PC-3 (cell line): ENCODE results near the gene CACNA1E. TPM values are rescaled to one million over a fixed set of nuclear protein-coding genes. Genes with fewer than 3 reads are reported as not detected.

Source experiments
- ATAC-seq: fragments of 200-7000 bp; cut with Tn5 transposase; 2 replicates; pipeline ENCODE4 v1.9.1; 2020; ENCODE audit warnings: mild to moderate bottlenecking, moderate library complexity
- BruUV-seq: library from RNA; stranded (reverse); fragments of 400-500 nt; replicated peaks from 2 replicates; lab custom pipeline; 2021; lab: Mats Ljungman, UMichigan
- CTCF ChIA-PET: fragments of 300-600 bp; sonication (Branson Sonifier 250); formaldehyde crosslinking; loops from one replicate; lab custom pipeline; 2022; ENCODE audit warnings: antibody characterized with exemption; lab: Charles Lee
- POLR2A ChIA-PET: fragments of 300-600 bp; sonication (Branson Sonifier 250); formaldehyde crosslinking; loops from one replicate; lab custom pipeline; 2022; ENCODE audit warnings: antibody characterized with exemption; ENCODE audit not compliant: unreplicated experiment; lab: Charles Lee
- DNase-seq: peaks from one replicate; pipeline ENCODE4 v3.0.0-alpha.2; 2015
- H2AFZ ChIP-seq: fragments of 300-600 bp; sonication (generic); 2 replicates; pipeline ENCODE4 v1.6.0; 2016; ENCODE audit warnings: antibody characterized with exemption, low read length
- H3F3A ChIP-seq: fragments of 300-600 bp; sonication (generic); one replicate; pipeline ENCODE4 v1.6.0; 2017; ENCODE audit warnings: antibody characterized with exemption, low read length, control low read depth, mild to moderate bottlenecking; ENCODE audit not compliant: unreplicated experiment
- H3K27ac ChIP-seq: fragments of 300-600 bp; sonication (generic); 2 replicates; pipeline ENCODE4 v1.5.1; 2016; ENCODE audit warnings: mild to moderate bottlenecking, low read length
- H3K27me3 ChIP-seq: fragments of 300-600 bp; sonication (generic); 2 replicates; pipeline ENCODE4 v1.6.1; 2016; ENCODE audit warnings: low read length, mixed read lengths
- H3K36me3 ChIP-seq: fragments of 300-600 bp; sonication (generic); 2 replicates; pipeline ENCODE4 v1.6.1; 2016; ENCODE audit warnings: low read depth, mixed run types, low read length, mixed read lengths
- H3K4me1 ChIP-seq: fragments of 300-600 bp; sonication (generic); 2 replicates; pipeline ENCODE4 v1.5.1; 2016; ENCODE audit warnings: low read length; ENCODE audit not compliant: insufficient read depth
- H3K4me2 ChIP-seq: fragments of 300-600 bp; sonication (generic); 2 replicates; pipeline ENCODE4 v1.6.0; 2016; ENCODE audit warnings: low read length
- H3K4me3 ChIP-seq: fragments of 300-600 bp; sonication (generic); 2 replicates; pipeline ENCODE4 v1.5.1; 2016; ENCODE audit warnings: mild to moderate bottlenecking, low read length, mixed read lengths
- H3K79me2 ChIP-seq: fragments of 300-600 bp; sonication (generic); 2 replicates; pipeline ENCODE4 v1.6.1; 2017; ENCODE audit warnings: low read length, mixed read lengths
- H3K9ac ChIP-seq: fragments of 300-600 bp; sonication (generic); 2 replicates; pipeline ENCODE4 v1.6.0; 2016; ENCODE audit warnings: mild to moderate bottlenecking, low read length
- H3K9me2 ChIP-seq: fragments of 300-600 bp; sonication (generic); replicated peaks from 2 replicates; pipeline ENCODE4 v1.6.1; 2016; ENCODE audit warnings: mixed run types, low read length, mixed read lengths
- H3K9me3 ChIP-seq: fragments of 300-600 bp; sonication (generic); 2 replicates; pipeline ENCODE4 v1.6.1; 2016; ENCODE audit warnings: low read length, mixed read lengths
- H4K20me1 ChIP-seq: fragments of 300-600 bp; sonication (generic); 2 replicates; pipeline ENCODE4 v1.6.1; 2016; ENCODE audit warnings: low read length, mixed read lengths
- EZH2 ChIP-seq: fragments of 300-600 bp; sonication (generic); IDR thresholded peaks from one replicate; pipeline ENCODE4 v1.6.1; 2017; ENCODE audit warnings: antibody characterized with exemption, mild to moderate bottlenecking, low read length; ENCODE audit not compliant: unreplicated experiment
- EZH2phosphoT487 ChIP-seq: fragments of 300-600 bp; sonication (generic); IDR thresholded peaks from 2 replicates; pipeline ENCODE4 v1.6.1; 2018; ENCODE audit warnings: mild to moderate bottlenecking, antibody characterized with exemption, low read length, borderline replicate concordance
- intact Hi-C: fragments of 100-400 bp; cut with micrococcal nuclease; formaldehyde crosslinking; loops from 2 replicates; pipeline ENCODE4 v1.9.0; 2023
- total RNA-seq: library from RNA; depleted of rRNA; stranded (reverse); fragments of >200 nt; gene quantifications from 2 replicates; pipeline ENCODE4 v1.2.3, GENCODE V29; 2014
- TF ChIP-seq, protein P1 (sequence below): fragments of 300-600 bp; sonication (generic); conservative IDR thresholded peaks from 2 replicates; pipeline ENCODE4 v1.5.1; 2017; ENCODE audit warnings: antibody characterized with exemption, low read depth, mild to moderate bottlenecking, low read length

Gene CACNA1E
- total RNA-seq, 1 experiment from 2014 or later = not detected

DNA sequence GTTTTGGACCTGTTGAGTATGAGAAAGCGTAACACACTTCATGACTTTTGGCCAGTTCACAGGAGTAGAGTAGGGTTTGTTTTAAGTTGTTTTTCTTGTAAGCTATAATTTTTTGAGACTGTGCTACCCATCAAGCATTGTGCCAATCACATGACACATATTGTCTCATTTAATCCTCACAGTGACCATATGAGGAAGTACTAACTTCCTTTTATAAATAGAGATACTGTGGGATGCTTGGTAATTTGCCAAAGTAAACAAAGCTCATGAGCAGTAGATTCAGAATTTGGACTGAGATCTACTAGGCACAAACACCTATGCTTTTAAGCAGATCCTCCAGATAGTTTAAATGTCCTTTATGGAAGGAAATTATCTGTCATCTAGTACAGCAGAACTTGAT lies 178.3 kb downstream of the CACNA1E start:
- H3K4me2 ChIP-seq = no peak overlapping the region
- intact Hi-C loops = no loop called here
- no TSS peak for BruUV-seq
- no peak overlapping the region for H2AFZ ChIP-seq
- no peaks in the 10 kb centered on the region for H3F3A ChIP-seq
- DNase-seq (no peak), ATAC-seq (no peak)
- no peak overlapping the region for H3K9ac ChIP-seq
- H3K79me2 ChIP-seq = no peaks in the 10 kb centered on the region
- H3K9me3 ChIP-seq = no peaks in the 10 kb centered on the region
- H4K20me1 ChIP-seq = no peaks in the 10 kb centered on the region
- TF ChIP-seq EZH2phosphoT487 (no peak), EZH2 (no peak)
- TF ChIP-seq, protein P1, sequence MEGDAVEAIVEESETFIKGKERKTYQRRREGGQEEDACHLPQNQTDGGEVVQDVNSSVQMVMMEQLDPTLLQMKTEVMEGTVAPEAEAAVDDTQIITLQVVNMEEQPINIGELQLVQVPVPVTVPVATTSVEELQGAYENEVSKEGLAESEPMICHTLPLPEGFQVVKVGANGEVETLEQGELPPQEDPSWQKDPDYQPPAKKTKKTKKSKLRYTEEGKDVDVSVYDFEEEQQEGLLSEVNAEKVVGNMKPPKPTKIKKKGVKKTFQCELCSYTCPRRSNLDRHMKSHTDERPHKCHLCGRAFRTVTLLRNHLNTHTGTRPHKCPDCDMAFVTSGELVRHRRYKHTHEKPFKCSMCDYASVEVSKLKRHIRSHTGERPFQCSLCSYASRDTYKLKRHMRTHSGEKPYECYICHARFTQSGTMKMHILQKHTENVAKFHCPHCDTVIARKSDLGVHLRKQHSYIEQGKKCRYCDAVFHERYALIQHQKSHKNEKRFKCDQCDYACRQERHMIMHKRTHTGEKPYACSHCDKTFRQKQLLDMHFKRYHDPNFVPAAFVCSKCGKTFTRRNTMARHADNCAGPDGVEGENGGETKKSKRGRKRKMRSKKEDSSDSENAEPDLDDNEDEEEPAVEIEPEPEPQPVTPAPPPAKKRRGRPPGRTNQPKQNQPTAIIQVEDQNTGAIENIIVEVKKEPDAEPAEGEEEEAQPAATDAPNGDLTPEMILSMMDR = no peak
- CTCF ChIA-PET = no interaction called here
- no peaks in the 10 kb centered on the region for H3K27me3 ChIP-seq
- POLR2A ChIA-PET = no interaction called here
- H3K27ac ChIP-seq = no peak overlapping the region
- no peak overlapping the region for H3K4me3 ChIP-seq
- no peaks in the 10 kb centered on the region for H3K36me3 ChIP-seq
- no peaks in the 10 kb centered on the region for H3K9me2 ChIP-seq
- H3K4me1 ChIP-seq = no peaks in the 10 kb centered on the region

DNA sequence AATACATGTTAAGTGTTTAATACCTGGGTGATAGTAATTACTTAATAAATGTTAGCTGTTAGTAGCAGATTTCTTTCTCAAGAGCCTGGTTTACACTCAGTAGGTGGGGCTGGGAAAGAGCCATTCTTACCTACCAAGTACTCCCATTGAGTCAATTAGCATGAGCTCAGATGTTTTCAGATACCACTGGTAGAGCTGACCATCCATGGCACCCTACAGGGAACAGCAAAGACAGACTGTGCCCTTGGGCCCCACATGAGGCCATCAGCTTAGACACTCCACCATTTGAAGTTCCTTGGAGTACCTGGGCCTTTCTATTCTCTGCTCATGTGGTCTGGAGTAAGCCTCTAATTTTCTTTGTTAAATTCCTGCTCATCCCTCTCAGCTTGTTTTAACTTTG lies 179.3 kb downstream of the CACNA1E start:
- H2AFZ ChIP-seq = no peak overlapping the region
- H3K4me2 ChIP-seq = no peak overlapping the region
- ChIA-PET POLR2A (no interaction called here), CTCF (no interaction called here)
- no peak for DNase-seq
- no peak for ATAC-seq
- H3K36me3 ChIP-seq = no peaks in the 10 kb centered on the region
- no peaks in the 10 kb centered on the region for H3F3A ChIP-seq
- H3K4me1 ChIP-seq = no peaks in the 10 kb centered on the region
- H3K9me2 ChIP-seq = no peaks in the 10 kb centered on the region
- no peak overlapping the region for H3K9ac ChIP-seq
- no peaks in the 10 kb centered on the region for H4K20me1 ChIP-seq
- no peak overlapping the region for H3K4me3 ChIP-seq
- TF ChIP-seq, protein P1 = no peak
- TF ChIP-seq EZH2phosphoT487 = no peak
- TF ChIP-seq EZH2 = no peak
- no peak overlapping the region for H3K27ac ChIP-seq
- H3K9me3 ChIP-seq = no peaks in the 10 kb centered on the region
- no peaks in the 10 kb centered on the region for H3K27me3 ChIP-seq
- BruUV-seq = no TSS peak
- H3K79me2 ChIP-seq = no peaks in the 10 kb centered on the region
- intact Hi-C loops = no loop called here

DNA sequence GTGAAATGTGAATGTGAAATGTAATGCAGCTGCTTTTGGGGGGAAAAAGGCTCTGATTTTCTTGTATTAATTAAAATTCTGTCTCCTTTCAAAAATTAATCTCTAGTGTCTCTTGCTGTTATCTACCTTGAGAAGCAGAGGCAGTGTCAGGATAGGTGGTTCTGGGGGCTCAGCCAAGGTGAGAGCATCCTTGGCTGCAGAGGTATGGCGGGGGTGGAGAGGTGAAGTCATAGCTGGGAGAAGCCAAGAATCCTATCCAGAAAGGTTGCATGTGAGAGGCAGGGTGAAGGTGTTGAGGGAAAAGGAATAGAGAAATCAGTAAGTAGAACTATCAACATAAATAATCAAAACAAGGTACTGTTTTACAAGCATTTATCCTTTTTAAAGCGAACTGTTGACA lies 181.2 kb downstream of the CACNA1E start:
- intact Hi-C loops = no loop called here

More for the DNA sequence above, 181.2 kb downstream of the CACNA1E start:
- CTCF ChIA-PET = no interaction called here
- Histone ChIP-seq H3K9me2 (no peaks in the 10 kb centered on the region), H3K4me3 (no peak overlapping the region), H3K27ac (no peak overlapping the region), H3K9ac (no peak overlapping the region), H3K27me3 (no peaks in the 10 kb centered on the region), H3K4me1 (no peaks in the 10 kb centered on the region), H3K79me2 (no peaks in the 10 kb centered on the region), H3K36me3 (no peaks in the 10 kb centered on the region), H3K9me3 (no peaks in the 10 kb centered on the region), H3F3A (no peaks in the 10 kb centered on the region), H2AFZ (no peak overlapping the region), H4K20me1 (no peaks in the 10 kb centered on the region), H3K4me2 (no peak overlapping the region)
- POLR2A ChIA-PET = no interaction called here
- no TSS peak for BruUV-seq
- DNase-seq (no peak), ATAC-seq (no peak)
- no peak for TF ChIP-seq EZH2phosphoT487
- TF ChIP-seq EZH2 = no peak
- TF ChIP-seq, protein P1 = no peak
